ENCODE data around the gene HNF1B.
"Not testable (repeated sequence)": the region's sequence is repeated elsewhere in the genome, so short reads cannot be mapped to it uniquely, and the experiment has no call there.

The HNF1B gene

DNA sequence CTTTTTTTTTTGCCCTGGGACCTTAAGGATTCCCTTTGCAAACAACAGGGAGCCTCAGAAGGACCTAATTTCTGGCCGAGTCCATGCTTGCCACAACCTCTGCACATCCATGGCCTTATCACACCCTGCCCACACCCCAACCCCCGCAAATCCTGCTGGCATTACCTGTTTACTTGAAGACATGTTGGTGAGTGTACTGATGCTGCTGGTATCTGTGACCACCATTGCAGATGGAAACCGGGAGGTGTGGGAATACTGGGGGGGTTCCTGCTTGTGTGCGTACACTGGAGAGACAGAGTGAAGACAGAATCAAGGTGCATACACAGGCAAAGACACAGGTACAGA is 46.0 kb downstream of the HNF1B start:
- in situ Hi-C loops (cut with MboI; ENCODE audit: low sequenced_read_pairs) = no loop called here
- H3K9me3 ChIP-seq = peaks cover 4% of the 10 kb centered on the region; the same call in 1 of the 2 replicates
- H3K27me3 ChIP-seq (ENCODE audit: low read depth) = no peaks in the 10 kb centered on the region
- H3K4me1 ChIP-seq = no peaks in the 10 kb centered on the region
- no peaks in the 10 kb centered on the region for H3K36me3 ChIP-seq (replicated peaks)
- no peak for DNase-seq (ENCODE audit: low spot score in 2 of 2)
- no peak overlapping the region for H3K4me3 ChIP-seq

DNA sequence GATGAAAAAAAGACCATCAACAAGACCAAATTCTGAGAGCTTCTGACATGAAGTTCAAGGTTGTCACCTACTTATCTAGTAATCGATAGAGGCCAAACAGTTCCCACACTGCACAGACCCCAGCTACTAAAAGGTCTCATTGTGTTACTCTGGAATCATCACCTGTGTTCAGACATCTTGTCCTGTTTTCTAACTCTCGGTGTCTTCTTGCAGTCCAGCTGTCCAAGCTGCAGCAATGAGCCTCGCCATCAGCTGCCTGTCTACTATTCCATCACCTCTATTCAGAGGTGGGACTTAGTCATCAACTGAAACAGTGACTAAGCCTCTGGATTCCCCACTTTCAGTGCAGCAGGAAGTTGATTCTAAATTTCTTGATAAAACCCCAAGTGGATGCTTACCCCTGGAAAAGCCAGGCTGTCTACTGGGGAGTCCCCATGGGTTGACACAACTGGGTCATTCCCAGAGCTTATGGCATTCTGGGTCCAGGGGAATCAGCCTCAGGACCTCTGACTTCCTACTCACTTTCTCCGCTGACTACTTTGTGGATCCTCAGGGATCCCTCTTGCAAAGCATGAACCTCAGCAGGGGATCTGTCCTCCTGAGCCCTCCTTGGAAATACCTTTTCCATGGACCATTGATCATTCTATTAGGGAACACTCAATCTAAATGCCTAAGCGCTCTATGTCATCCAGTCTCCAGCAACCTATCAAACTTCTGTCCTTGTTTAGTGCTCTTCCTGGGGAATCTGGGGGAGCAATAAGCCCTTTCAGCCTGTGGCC is 46.5 kb downstream of the HNF1B start:
- H3K36me3 ChIP-seq (replicated peaks) = no peaks in the 10 kb centered on the region
- DNase-seq (ENCODE audit: low spot score in 2 of 2) = no peak
- H3K4me1 ChIP-seq = no peaks in the 10 kb centered on the region
- no peak overlapping the region for H3K4me3 ChIP-seq
- peaks cover 4% of the 10 kb centered on the region; the same call in 1 of the 2 replicates for H3K9me3 ChIP-seq
- H3K27me3 ChIP-seq (ENCODE audit: low read depth) = no peaks in the 10 kb centered on the region
- in situ Hi-C loops (cut with MboI; ENCODE audit: low sequenced_read_pairs) = no loop called here

DNA sequence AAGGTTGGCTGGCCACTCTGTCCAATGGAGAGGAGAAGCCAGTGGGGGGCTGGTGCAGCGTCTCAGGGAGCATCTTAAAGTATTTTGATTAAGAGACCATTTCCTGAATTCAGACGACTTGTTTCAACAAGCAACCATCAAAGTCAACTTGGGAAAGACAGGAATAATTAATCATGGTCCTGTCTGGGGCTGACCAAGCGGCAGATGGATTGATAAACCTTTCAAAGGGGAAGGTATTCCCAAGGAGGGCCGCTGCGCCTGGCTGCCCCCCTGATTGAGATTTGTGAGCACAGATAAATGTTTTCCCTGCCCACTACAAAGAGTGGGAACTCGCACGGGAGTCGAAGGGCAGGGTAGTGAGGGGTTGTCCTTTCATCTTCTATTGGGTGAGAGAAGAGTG is 47.5 kb downstream of the HNF1B start:
- Histone ChIP-seq H3K27me3 (ENCODE audit: low read depth) (no peaks in the 10 kb centered on the region), H3K4me1 (no peaks in the 10 kb centered on the region), H3K9me3 (peaks cover 4% of the 10 kb centered on the region; the same call in 1 of the 2 replicates), H3K4me3 (no peak overlapping the region), H3K36me3 (replicated peaks) (no peaks in the 10 kb centered on the region)
- in situ Hi-C loops (cut with MboI; ENCODE audit: low sequenced_read_pairs) = no loop called here
- DNase-seq (ENCODE audit: low spot score in 2 of 2) = no peak

DNA sequence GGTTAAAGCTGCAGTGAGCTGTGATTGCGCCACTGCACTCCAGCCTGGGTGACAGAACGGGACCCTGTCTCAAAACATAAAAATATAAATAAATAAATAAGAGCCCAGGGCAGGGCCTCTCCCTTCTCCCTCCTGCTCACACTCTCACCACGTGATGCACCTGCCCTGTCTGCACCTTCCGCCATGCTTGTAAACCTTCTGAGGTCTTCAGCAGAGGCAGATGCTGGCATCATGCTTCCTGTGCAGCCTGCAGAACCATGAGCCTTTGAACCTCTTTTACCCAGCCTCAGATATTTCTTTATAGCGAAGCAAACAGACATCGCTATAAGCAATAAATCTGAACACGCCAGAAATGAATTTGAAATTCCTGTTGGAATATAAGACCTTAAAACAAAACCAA is 48.5 kb downstream of the HNF1B start:
- Histone ChIP-seq H3K27me3 (ENCODE audit: low read depth) (no peaks in the 10 kb centered on the region), H3K4me3 (no peak overlapping the region), H3K9me3 (peaks cover 4% of the 10 kb centered on the region; the same call in 1 of the 2 replicates), H3K36me3 (replicated peaks) (no peaks in the 10 kb centered on the region), H3K4me1 (no peaks in the 10 kb centered on the region)
- in situ Hi-C loops (cut with MboI; ENCODE audit: low sequenced_read_pairs) = no loop called here
- no peak for DNase-seq (ENCODE audit: low spot score in 2 of 2)

GRCh38 chr17:37695726-37696125 is 49.1 kb downstream of the HNF1B start:
- Histone ChIP-seq H3K4me1 (no peaks in the 10 kb centered on the region), H3K36me3 (replicated peaks) (no peaks in the 10 kb centered on the region), H3K4me3 (no peak overlapping the region), H3K9me3 (peaks cover 4% of the 10 kb centered on the region; the same call in 1 of the 2 replicates), H3K27me3 (ENCODE audit: low read depth) (no peaks in the 10 kb centered on the region)
- no peak for DNase-seq (ENCODE audit: low spot score in 2 of 2)
- in situ Hi-C loops (cut with MboI; ENCODE audit: low sequenced_read_pairs) = no loop called here

GRCh38 chr17:37694734-37695133 is 50.1 kb downstream of the HNF1B start:
- H3K36me3 ChIP-seq (replicated peaks) = no peaks in the 10 kb centered on the region
- in situ Hi-C loops (cut with MboI; ENCODE audit: low sequenced_read_pairs) = no loop called here
- H3K27me3 ChIP-seq (ENCODE audit: low read depth) = no peaks in the 10 kb centered on the region
- H3K4me1 ChIP-seq = no peaks in the 10 kb centered on the region
- no peak overlapping the region for H3K4me3 ChIP-seq
- H3K9me3 ChIP-seq = peaks cover 4% of the 10 kb centered on the region; the same call in 1 of the 2 replicates
- no peak for DNase-seq (ENCODE audit: low spot score in 2 of 2)

GRCh38 chr17:37693328-37693727 is 51.5 kb downstream of the HNF1B start:
- peaks cover 4% of the 10 kb centered on the region; the same call in 1 of the 2 replicates for H3K9me3 ChIP-seq
- no peak overlapping the region for H3K4me3 ChIP-seq
- in situ Hi-C loops (cut with MboI; ENCODE audit: low sequenced_read_pairs) = no loop called here
- no peak for DNase-seq (ENCODE audit: low spot score in 2 of 2)
- no peaks in the 10 kb centered on the region for H3K36me3 ChIP-seq (replicated peaks)
- H3K4me1 ChIP-seq = no peaks in the 10 kb centered on the region
- H3K27me3 ChIP-seq (ENCODE audit: low read depth) = no peaks in the 10 kb centered on the region

GRCh38 chr17:37691807-37692206 is 53.1 kb downstream of the HNF1B start:
- no peaks in the 10 kb centered on the region for H3K36me3 ChIP-seq (replicated peaks)
- peaks cover 4% of the 10 kb centered on the region; the same call in 1 of the 2 replicates for H3K9me3 ChIP-seq
- no peak for DNase-seq (ENCODE audit: low spot score in 2 of 2)
- no peak overlapping the region for H3K4me3 ChIP-seq
- no peaks in the 10 kb centered on the region for H3K4me1 ChIP-seq
- in situ Hi-C loops (cut with MboI; ENCODE audit: low sequenced_read_pairs) = no loop called here
- no peaks in the 10 kb centered on the region for H3K27me3 ChIP-seq (ENCODE audit: low read depth)

GRCh38 chr17:37689317-37689716 is 55.5 kb downstream of the HNF1B start:
- DNase-seq (ENCODE audit: low spot score in 2 of 2) = no peak
- in situ Hi-C loops (cut with MboI; ENCODE audit: low sequenced_read_pairs) = no loop called here
- no peak overlapping the region for H3K4me3 ChIP-seq
- no peaks in the 10 kb centered on the region for H3K4me1 ChIP-seq
- no peaks in the 10 kb centered on the region for H3K36me3 ChIP-seq (replicated peaks)
- no peaks in the 10 kb centered on the region for H3K27me3 ChIP-seq (ENCODE audit: low read depth)
- no peaks in the 10 kb centered on the region; the same call in 1 of the 2 replicates for H3K9me3 ChIP-seq

- Histone ChIP-seq H3K27me3 (ENCODE audit: low read depth) (no peaks in the 10 kb centered on the region), H3K9me3 (peaks cover 4% of the 10 kb centered on the region; the same call in 1 of the 2 replicates), H3K4me3 (no peak overlapping the region), H3K4me1 (no peaks in the 10 kb centered on the region), H3K36me3 (replicated peaks) (no peaks in the 10 kb centered on the region)
- in situ Hi-C loops (cut with MboI; ENCODE audit: low sequenced_read_pairs) = no loop called here
- DNase-seq (ENCODE audit: low spot score in 2 of 2) = no peak
Observed at GRCh38 chr17:37683454-37683984, 61.3 kb downstream of the HNF1B start.

GRCh38 chr17:37682007-37682406 is 62.9 kb downstream of the HNF1B start:
- in situ Hi-C loops (cut with MboI; ENCODE audit: low sequenced_read_pairs) = no loop called here
- no peaks in the 10 kb centered on the region for H3K36me3 ChIP-seq (replicated peaks)
- H3K9me3 ChIP-seq = peaks cover 4% of the 10 kb centered on the region; the same call in 1 of the 2 replicates
- no peaks in the 10 kb centered on the region for H3K27me3 ChIP-seq (ENCODE audit: low read depth)
- no peak for DNase-seq (ENCODE audit: low spot score in 2 of 2)
- no peak overlapping the region for H3K4me3 ChIP-seq
- no peaks in the 10 kb centered on the region for H3K4me1 ChIP-seq

GRCh38 chr17:37679995-37680394 is 64.9 kb downstream of the HNF1B start:
- H3K9me3 ChIP-seq; H3K27me3 ChIP-seq (ENCODE audit: low read depth); in situ Hi-C loops (cut with MboI; ENCODE audit: low sequenced_read_pairs); DNase-seq (ENCODE audit: low spot score in 2 of 2); H3K4me1 ChIP-seq; H3K4me3 ChIP-seq; H3K36me3 ChIP-seq (replicated peaks): not testable (repeated sequence)

DNA sequence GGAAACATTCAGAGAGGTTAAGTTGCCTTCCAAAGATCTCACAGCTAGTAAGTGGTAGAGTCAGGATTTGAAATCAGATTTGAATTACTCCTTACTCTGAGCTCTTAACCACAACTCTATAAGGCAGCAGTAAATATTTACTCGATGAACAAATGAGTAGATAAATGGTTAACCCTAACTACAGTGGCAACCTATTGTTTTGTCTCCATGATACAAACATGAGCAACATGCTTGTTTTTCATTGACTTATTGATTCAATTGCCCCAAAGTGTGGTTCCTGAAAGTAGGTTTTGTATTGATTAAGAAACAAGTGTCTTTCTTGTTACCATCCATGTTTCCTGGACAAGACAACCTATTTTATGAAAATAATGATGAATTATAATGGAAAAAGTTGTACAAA is 66.8 kb downstream of the HNF1B start:
- in situ Hi-C loops (cut with MboI; ENCODE audit: low sequenced_read_pairs) = no loop called here
- DNase-seq (ENCODE audit: low spot score in 2 of 2) = no peak
- Histone ChIP-seq H3K4me1 (no peaks in the 10 kb centered on the region), H3K4me3 (no peak overlapping the region), H3K9me3 (peaks cover 4% of the 10 kb centered on the region; the same call in 1 of the 2 replicates), H3K36me3 (replicated peaks) (no peaks in the 10 kb centered on the region), H3K27me3 (ENCODE audit: low read depth) (no peaks in the 10 kb centered on the region)

DNA sequence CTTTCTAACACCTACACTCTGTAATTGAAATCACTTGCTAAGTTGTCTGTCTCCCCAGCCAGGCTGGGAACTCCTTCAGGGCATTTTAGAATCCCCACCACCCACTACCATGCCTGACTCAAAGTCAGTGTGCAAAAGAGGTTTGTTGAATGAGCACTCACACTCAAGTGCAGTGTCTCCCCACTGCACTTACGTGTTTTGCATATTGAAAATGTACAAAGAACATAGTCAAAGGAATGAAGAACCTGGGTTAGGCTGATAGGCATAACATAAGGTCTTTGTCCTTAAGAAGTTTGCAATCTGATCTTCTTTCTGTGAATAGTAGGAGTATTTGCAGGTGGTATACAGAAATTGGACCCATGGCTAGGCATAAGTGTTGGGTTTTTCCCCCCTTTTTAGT is 67.8 kb downstream of the HNF1B start:
- no peak overlapping the region for H3K4me3 ChIP-seq
- DNase-seq (ENCODE audit: low spot score in 2 of 2) = no peak
- in situ Hi-C loops (cut with MboI; ENCODE audit: low sequenced_read_pairs) = no loop called here
- no peaks in the 10 kb centered on the region for H3K4me1 ChIP-seq
- H3K27me3 ChIP-seq (ENCODE audit: low read depth) = no peaks in the 10 kb centered on the region
- peaks cover 4% of the 10 kb centered on the region; the same call in 1 of the 2 replicates for H3K9me3 ChIP-seq
- H3K36me3 ChIP-seq (replicated peaks) = no peaks in the 10 kb centered on the region

All from HAP-1 (cell line).